ENCODE results near the gene HAO2. TPM values are rescaled to one million over a fixed set of nuclear protein-coding genes. Genes with fewer than 3 reads are reported as not detected.

The HAO2 gene
- total RNA-seq, 1 experiment from 2014 or later = not detected

- Histone ChIP-seq H3K27me3 (ENCODE audit: control insufficient read depth, insufficient read depth, low read length) (no peaks in the 10 kb centered on the region), H3K4me1 (ENCODE audit: control insufficient read depth, insufficient read depth, low read length) (no peaks in the 10 kb centered on the region), H3K4me3 (ENCODE audit: low read depth in 2 of 2, low read length in 2 of 2) (no peak overlapping the region), H3K36me3 (ENCODE audit: control insufficient read depth, insufficient read depth, low read length) (no peaks in the 10 kb centered on the region), H3K9me3 (ENCODE audit: control insufficient read depth, insufficient read depth, low read depth, low read length) (no peaks in the 10 kb centered on the region), H3K27ac (ENCODE audit: low read length) (no peak overlapping the region)
- CTCF ChIA-PET = no interaction called here
- ATAC-seq = no peak
- no TSS peak for BruUV-seq (replicated peaks)
- TF ChIP-seq CTCF (IDR thresholded peaks at IDR 0.05) (no peak), TCF7L2 (IDR thresholded peaks at IDR 0.05; ENCODE audit: low read depth, low read length) (no peak), REST (IDR thresholded peaks at IDR 0.05; ENCODE audit: insufficient read depth in 1 of 2, low read depth in 2 of 2, low read length in 1 of 2) (no peak), POLR2AphosphoS5 (IDR thresholded peaks at IDR 0.05; ENCODE audit: low read depth, low read length) (no peak), SIN3A (IDR thresholded peaks at IDR 0.05; ENCODE audit: borderline replicate concordance, insufficient read depth, low read depth, low read length) (no peak)
- POLR2A ChIA-PET = no interaction called here
- in situ Hi-C loops (cut with HindIII; ENCODE audit: low pct_unique_long_range_greater_than_20kb, low sequenced_read_pairs) = no loop called here
- no peak for DNase-seq (ENCODE audit: low read depth, low spot score)
- intact Hi-C loops (cut with micrococcal nuclease; ENCODE audit: unreplicated experiment) = no loop called here
Observed at GRCh38 chr1:119385650-119386049, 17.1 kb downstream of the HAO2 start.

GRCh38 chr1:119387858-119388257, 19.3 kb downstream of the HAO2 start:
- TF ChIP-seq TCF7L2 (IDR thresholded peaks at IDR 0.05; ENCODE audit: low read depth, low read length) = no peak
- TF ChIP-seq SIN3A (IDR thresholded peaks at IDR 0.05; ENCODE audit: borderline replicate concordance, insufficient read depth, low read depth, low read length) = no peak
- no peak for TF ChIP-seq POLR2AphosphoS5 (IDR thresholded peaks at IDR 0.05; ENCODE audit: low read depth, low read length)
- TF ChIP-seq CTCF (IDR thresholded peaks at IDR 0.05) = no peak
- TF ChIP-seq REST (IDR thresholded peaks at IDR 0.05; ENCODE audit: insufficient read depth in 1 of 2, low read depth in 2 of 2, low read length in 1 of 2) = no peak
- in situ Hi-C loops (cut with HindIII; ENCODE audit: low pct_unique_long_range_greater_than_20kb, low sequenced_read_pairs) = no loop called here
- Histone ChIP-seq H3K9me3 (ENCODE audit: control insufficient read depth, insufficient read depth, low read depth, low read length) (no peaks in the 10 kb centered on the region), H3K36me3 (ENCODE audit: control insufficient read depth, insufficient read depth, low read length) (no peaks in the 10 kb centered on the region), H3K27ac (ENCODE audit: low read length) (no peak overlapping the region), H3K4me3 (ENCODE audit: low read depth in 2 of 2, low read length in 2 of 2) (no peak overlapping the region), H3K4me1 (ENCODE audit: control insufficient read depth, insufficient read depth, low read length) (no peaks in the 10 kb centered on the region), H3K27me3 (ENCODE audit: control insufficient read depth, insufficient read depth, low read length) (no peaks in the 10 kb centered on the region)
- no TSS peak for BruUV-seq (replicated peaks)
- ATAC-seq = no peak
- POLR2A ChIA-PET = no interaction called here
- DNase-seq (ENCODE audit: low read depth, low spot score) = no peak
- CTCF ChIA-PET = no interaction called here
- intact Hi-C loops (cut with micrococcal nuclease; ENCODE audit: unreplicated experiment) = no loop called here
